Keratinocyte (primary cell): ENCODE measurements around the gene ZNF850. TPM values are rescaled to one million over a fixed set of nuclear protein-coding genes. Genes with fewer than 3 reads are reported as not detected.
A peak's percentile ranks its signal among the peaks of the same experiment; 100 is the strongest.
"Not testable (repeated sequence)": the region's sequence is repeated elsewhere in the genome, so short reads cannot be mapped to it uniquely, and the experiment has no call there.

Experiments used
- DNase-seq: peaks from one replicate; pipeline ENCODE4 v3.0.0-alpha.2; 2011; ENCODE audit warnings: low read depth, missing footprints, low spot score
- FAIRE-seq: peaks from 2 replicates; lab custom pipeline; 2011; peaks lifted over from hg19 to GRCh38; lab: Jason Lieb, UNC
- H2AFZ ChIP-seq: 2 replicates; pipeline ENCODE4 v1.6.0; 2012; ENCODE audit warnings: low read length, control low read depth, inconsistent platforms; ENCODE audit not compliant: control insufficient read depth
- H3K27ac ChIP-seq: 2 replicates; pipeline ENCODE4 v1.5.1; 2011; ENCODE audit warnings: low read length; ENCODE audit not compliant: control insufficient read depth, insufficient read depth
- H3K27me3 ChIP-seq: 3 replicates; pipeline ENCODE4 v1.6.0; 2011; ENCODE audit warnings: low read length; ENCODE audit not compliant: control insufficient read depth, insufficient read depth; ENCODE audit errors: extremely low read depth
- H3K36me3 ChIP-seq, 2 experiments: 2 replicates in 1 of 2; 3 replicates in 1 of 2; pipeline ENCODE4 v1.5.1; 2011; ENCODE audit warnings: low read length in 2 of 2, mild to moderate bottlenecking in 1 of 2; ENCODE audit not compliant: control insufficient read depth in 2 of 2, insufficient read depth in 2 of 2; ENCODE audit errors: extremely low read depth in 1 of 2
- H3K4me1 ChIP-seq: 3 replicates; pipeline ENCODE4 v1.5.1; 2011; ENCODE audit warnings: low read length; ENCODE audit not compliant: control insufficient read depth, insufficient read depth; ENCODE audit errors: extremely low read depth
- H3K4me2 ChIP-seq: 3 replicates; pipeline ENCODE4 v1.6.0; 2011; ENCODE audit warnings: low read depth, low read length; ENCODE audit not compliant: control insufficient read depth, insufficient read depth; ENCODE audit errors: extremely low read depth
- H3K4me3 ChIP-seq, 3 experiments: fragments of 200-600 bp in 1 of 3; sonication (generic) in 1 of 3; 2 replicates in 2 of 3; 3 replicates in 1 of 3; pipeline ENCODE4 v1.5.1; 2011 to 2016; ENCODE audit warnings: low read length in 3 of 3, mild to moderate bottlenecking in 3 of 3, control low read depth in 2 of 3, inconsistent platforms in 1 of 3, low read depth in 1 of 3, mixed read lengths in 1 of 3, mixed run types in 1 of 3, moderate library complexity in 1 of 3; ENCODE audit not compliant: control insufficient read depth in 2 of 3, insufficient read depth in 2 of 3; ENCODE audit errors: extremely low read depth in 1 of 3
- H3K79me2 ChIP-seq: 2 replicates; pipeline ENCODE4 v1.6.0; 2012; ENCODE audit warnings: low read length; ENCODE audit not compliant: control insufficient read depth, insufficient read depth
- H3K9ac ChIP-seq: 3 replicates; pipeline ENCODE4 v1.6.0; 2011; ENCODE audit warnings: low read length; ENCODE audit not compliant: control insufficient read depth, insufficient read depth; ENCODE audit errors: extremely low read depth
- H3K9me1 ChIP-seq: 3 replicates; pipeline ENCODE4 v1.6.0; 2011; ENCODE audit warnings: low read length; ENCODE audit not compliant: control insufficient read depth, insufficient read depth; ENCODE audit errors: extremely low read depth
- H3K9me3 ChIP-seq: 2 replicates; pipeline ENCODE4 v1.5.1; 2012; ENCODE audit warnings: low read depth, low read length; ENCODE audit not compliant: control insufficient read depth
- H4K20me1 ChIP-seq: 3 replicates; pipeline ENCODE4 v1.6.0; 2011; ENCODE audit warnings: low read length; ENCODE audit not compliant: control insufficient read depth, insufficient read depth; ENCODE audit errors: extremely low read depth
- CTCF ChIP-seq, 3 experiments: IDR thresholded peaks in 1 of 3; conservative IDR thresholded peaks in 1 of 3; optimal IDR thresholded peaks in 1 of 3; 2 replicates in 2 of 3; 3 replicates in 1 of 3; pipeline versions ENCODE3 to v1.5.1; 2011; ENCODE audit warnings: low read length in 3 of 3, mild to moderate bottlenecking in 3 of 3, moderate library complexity in 2 of 3, control low read depth in 1 of 3, inconsistent platforms in 1 of 3; ENCODE audit not compliant: insufficient read depth in 2 of 3; ENCODE audit errors: extremely low read depth in 1 of 3
- EZH2 ChIP-seq: IDR thresholded peaks from one replicate; pipeline ENCODE4 v1.6.1; 2012; ENCODE audit warnings: inconsistent platforms, mild to moderate bottlenecking, low read length, moderate library complexity
- dilution Hi-C: fragments of 300-500 bp; cut with MboI; formaldehyde crosslinking; loops from one replicate; pipeline ENCODE4 v1.7.0; 2020; ENCODE audit warnings: low sequenced_read_pairs; ENCODE audit not compliant: extremely low pct_ligation_motif_present
- polyA plus RNA-seq, 5 experiments: library from polyadenylated mRNA; depleted of rRNA in 3 of 5; stranded (reverse) in 3 of 5; stranded (forward) in 1 of 5; unstranded in 1 of 5; fragments of >200 nt; gene quantifications; 1 replicate in 1 of 5; 2 replicates in 3 of 5; 3 replicates in 1 of 5; pipeline versions ENCODE4 v1.2.1 to v1.2.3, GENCODE V29; 2011 to 2012; ENCODE audit warnings: missing spikeins in 2 of 5, low read depth in 1 of 5, low replicate concordance in 1 of 5

The ZNF850 gene
- polyA plus RNA-seq, 1 donor (not counting 4 experiments of a cell fraction or from before 2014, with no cell fraction given) = 1.4 TPM

DNA sequence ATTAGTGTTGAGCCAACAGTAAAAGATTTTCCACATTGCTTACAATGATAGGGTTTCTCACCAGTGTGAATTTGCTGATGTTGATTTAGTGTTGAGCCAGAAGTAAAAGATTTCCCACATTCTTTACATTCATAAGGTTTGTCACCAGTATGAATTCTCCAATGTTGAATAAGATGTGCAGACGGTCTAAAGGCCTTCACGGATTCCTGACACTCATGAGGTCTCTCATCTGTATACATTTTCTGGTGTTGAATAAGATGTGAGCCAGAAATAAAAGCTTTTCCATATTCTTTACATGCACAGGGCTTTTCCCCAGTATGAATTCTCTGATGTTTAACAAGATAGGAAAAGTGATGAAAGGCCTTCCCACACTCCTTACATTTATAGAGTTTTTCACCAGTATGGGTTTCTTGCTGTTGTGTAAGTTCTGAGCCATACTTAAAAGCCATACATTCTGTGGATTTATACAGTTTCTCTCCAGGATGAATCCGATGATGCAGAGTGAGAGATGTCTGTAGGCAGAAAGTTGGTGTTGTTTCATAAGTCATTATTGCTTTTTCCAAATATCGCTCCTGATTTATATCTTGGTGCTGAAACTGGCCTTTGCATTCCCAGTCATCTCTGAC is 22.4 kb downstream of the ZNF850 start:
- Histone ChIP-seq H4K20me1 (no peaks in the 10 kb centered on the region), H3K9me3 (peaks cover 37% of the 10 kb centered on the region), H3K4me3 (no peak overlapping the region), H3K36me3 (peaks cover 2 to 15% of the 10 kb centered on the region in 2 experiments), H3K4me1 (no peaks in the 10 kb centered on the region), H3K27me3 (no peaks in the 10 kb centered on the region), H3K9ac (no peak overlapping the region), H3K79me2 (no peaks in the 10 kb centered on the region), H3K9me1 (no peaks in the 10 kb centered on the region), H3K4me2 (no peak overlapping the region), H2AFZ (no peak overlapping the region), H3K27ac (no peak overlapping the region)
- TF ChIP-seq CTCF (optimal IDR thresholded peaks at IDR 0.05 in 1 of 3, IDR thresholded peaks at IDR 0.05 in 1 of 3, conservative IDR thresholded peaks at IDR 0.05 in 1 of 3; ENCODE audit: extremely low read depth in 1 of 3, insufficient read depth in 2 of 3, low read length in 3 of 3) = no peak
- no peak for TF ChIP-seq EZH2
- FAIRE-seq (no peak), DNase-seq (no peak)
- dilution Hi-C loops = no loop called here

- H3K9ac ChIP-seq, dilution Hi-C loops, H3K4me2 ChIP-seq, H3K27me3 ChIP-seq, H3K4me3 ChIP-seq, H3K79me2 ChIP-seq, H4K20me1 ChIP-seq, H2AFZ ChIP-seq, H3K4me1 ChIP-seq, DNase-seq, H3K9me1 ChIP-seq, H3K27ac ChIP-seq: not testable (repeated sequence)
- peaks cover 2 to 15% of the 10 kb centered on the region in 2 experiments for H3K36me3 ChIP-seq
- FAIRE-seq = peak; percentile 26
- peaks cover 37% of the 10 kb centered on the region for H3K9me3 ChIP-seq
Observed at GRCh38 chr19:36749613-36750012, 23.0 kb downstream of the ZNF850 start.
